HG02623 (cell line): Measurements from ENCODE around the gene GUK1.

Experiments used
- ATAC-seq: cut with Tn5 transposase; IDR thresholded peaks from one replicate; pipeline ENCODE4 v1.9.1; 2021; ENCODE audit warnings: moderate library complexity; ENCODE audit not compliant: unreplicated experiment

GUK1 gene

GRCh38 chr1:228149406-228150119, 9.5 kb downstream of the GUK1 start, which contains the start of gene GJC2:
TSS of gene GJC2 (plus strand) at chr1:228149930. CDS start at chr1:228157759, 7,829 bp downstream.
- no peak for ATAC-seq

DNA sequence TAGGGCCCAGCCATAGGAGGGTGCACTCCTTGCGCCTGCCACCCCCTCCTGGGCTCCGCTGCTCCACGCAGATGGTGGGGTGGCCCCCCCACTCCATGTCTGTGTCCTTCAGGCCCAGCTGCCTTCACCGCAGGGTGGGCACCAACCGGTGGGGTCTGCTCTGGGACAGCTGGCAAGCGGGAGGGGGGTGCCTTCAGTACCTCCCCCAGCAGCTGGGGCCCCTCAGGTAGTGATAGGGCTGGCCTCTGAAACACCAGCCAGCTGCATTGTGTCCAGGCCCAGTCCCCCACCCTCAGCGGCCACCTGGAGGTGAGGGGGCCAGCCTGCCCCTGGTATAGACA, 10.0 kb downstream of the GUK1 start:
- ATAC-seq, result no peak

DNA sequence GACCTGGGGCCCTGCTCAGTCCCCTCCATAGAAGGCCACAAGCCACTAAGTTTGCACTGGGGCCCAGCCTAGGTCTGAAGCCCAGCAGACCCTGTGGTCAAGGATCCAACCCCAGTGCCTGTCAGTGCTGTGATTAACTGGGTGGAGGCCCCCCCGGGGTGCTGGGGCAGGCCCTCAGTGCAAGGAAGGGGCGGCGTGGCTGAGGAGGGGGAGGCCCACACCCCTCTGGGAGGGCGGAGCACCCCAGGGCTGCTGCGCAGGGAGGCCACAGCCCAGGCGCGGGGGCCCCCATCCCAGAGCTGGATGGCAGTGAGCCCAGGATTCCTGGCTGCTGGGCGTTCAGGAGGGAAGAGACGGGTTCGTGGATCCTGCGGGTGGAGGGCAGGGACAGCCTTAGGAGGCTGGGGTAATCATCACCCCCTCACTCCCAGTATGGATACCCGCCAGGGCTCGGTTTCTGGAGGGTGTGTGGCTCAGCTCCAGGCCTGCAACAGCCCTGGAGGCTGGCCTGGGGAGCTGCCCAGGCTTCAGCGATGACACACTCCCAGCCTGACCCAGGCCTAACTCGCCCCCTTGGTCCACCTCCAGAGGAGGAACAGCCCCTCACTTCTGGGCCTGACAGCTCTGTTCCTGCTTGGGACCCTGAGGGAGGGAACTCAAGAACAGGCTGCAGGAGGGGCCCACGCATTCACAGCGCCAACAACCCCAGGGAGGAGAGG, 10.5 kb downstream of the GUK1 start:
- ATAC-seq, result no peak

GRCh38 chr1:228151180-228151925, 11.3 kb downstream of the GUK1 start:
- ATAC-seq, result no peak

DNA sequence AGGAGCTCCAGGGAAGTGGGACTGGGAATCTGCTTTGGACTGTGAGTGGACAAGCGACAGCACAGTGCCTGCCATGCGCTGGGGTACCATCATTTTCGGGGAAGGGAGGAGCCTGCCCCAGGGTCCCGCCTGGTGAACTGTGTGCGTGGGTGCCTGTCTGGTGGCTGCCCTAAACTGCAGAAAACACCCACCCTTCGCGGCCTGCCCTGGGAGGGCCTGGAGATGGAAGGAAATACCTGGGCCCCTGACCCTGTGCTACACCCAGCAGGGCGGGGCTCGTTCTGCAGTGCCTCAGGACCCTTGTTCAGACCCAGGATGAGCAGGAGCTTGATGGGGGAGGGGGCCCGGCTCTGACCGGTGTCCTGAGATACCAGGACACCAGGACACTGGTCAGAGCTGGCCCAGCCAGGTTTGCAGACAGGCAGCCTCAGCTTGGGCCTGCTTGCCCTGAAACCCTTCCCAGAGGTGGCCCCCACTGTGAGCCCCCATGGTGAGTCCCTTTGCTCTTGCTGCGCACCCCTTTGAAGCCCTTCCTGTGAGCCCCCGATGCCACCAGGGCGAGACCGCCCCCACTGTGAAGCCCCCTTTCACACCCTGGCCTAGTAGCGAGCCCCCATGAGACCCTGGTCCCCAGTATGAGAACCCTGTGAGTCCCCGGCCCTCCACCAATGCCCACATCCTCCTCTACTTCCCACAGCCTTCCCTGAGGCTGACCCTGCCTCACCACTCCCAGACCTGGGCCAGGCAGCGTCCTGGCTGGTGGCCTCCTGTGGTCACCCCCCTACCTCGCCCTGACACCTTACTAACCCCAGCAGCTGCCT, 12.2 kb downstream of the GUK1 start:
- no peak for ATAC-seq

DNA sequence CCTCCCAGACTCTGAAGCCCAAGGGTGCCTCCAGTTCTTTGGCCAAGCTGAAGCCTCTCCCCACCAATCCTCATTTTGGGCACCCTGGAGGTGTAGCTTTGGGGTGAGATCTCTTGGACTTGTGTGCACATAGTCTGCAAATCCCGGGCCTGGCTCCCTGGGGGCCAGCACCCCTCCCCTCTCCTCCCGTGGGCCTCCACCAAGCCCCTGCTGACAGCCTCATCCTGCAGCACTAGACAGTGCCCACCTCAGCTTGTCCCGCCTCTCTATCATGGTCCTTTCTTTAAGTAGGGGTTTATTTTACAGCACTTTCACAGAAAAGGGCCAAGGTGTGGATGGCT, 12.8 kb downstream of the GUK1 start:
- no peak for ATAC-seq

GRCh38 chr1:228154021-228154669, 14.1 kb downstream of the GUK1 start:
- no peak for ATAC-seq

- ATAC-seq, result no peak
These were observed 14.8 kb downstream of the GUK1 start for GRCh38 chr1:228154670-228155571.

- ATAC-seq, result no peak
These were observed 15.8 kb downstream of the GUK1 start for GRCh38 chr1:228155596-228156514.

- no peak for ATAC-seq
These were observed 16.4 kb downstream of the GUK1 start for GRCh38 chr1:228156515-228156881.

DNA sequence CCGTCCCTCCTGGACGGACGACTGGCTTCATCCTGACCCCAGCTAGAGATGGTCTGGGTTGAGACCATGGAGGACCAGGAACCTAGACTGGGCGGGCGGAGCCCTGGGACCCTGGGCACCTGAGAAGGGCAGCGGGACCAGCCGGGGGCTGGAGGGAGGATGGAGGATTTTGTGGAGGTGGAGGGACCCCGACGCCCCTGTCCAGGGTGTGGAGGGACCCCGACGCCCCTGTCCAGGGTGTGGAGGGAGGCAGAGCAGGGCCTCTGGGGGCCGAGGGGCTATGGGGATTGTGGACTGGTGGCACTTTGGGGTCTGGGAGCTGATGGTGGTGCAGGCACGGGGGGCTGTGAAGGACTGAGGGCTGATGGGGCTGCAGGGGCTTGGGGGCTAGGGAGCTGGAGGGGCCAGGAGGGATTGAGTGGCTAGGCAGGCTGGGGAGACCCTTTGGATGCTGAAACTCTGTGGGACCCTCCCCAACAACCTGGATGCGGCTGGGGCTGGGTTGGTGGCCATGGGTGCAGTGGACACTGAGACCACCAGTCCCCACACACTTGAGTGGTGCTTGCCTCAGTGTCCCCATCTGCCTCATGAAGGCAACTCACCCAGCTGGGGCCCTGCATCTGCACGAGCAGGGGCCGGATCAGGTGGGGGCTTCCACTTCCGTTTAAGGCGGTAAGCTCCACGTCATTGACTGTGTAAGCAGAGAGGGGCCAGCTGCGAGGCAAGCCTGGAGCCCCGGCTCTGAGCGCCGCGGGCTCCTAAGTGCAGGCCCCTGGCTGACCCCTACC, 17.1 kb downstream of the GUK1 start:
- ATAC-seq, result no peak

DNA sequence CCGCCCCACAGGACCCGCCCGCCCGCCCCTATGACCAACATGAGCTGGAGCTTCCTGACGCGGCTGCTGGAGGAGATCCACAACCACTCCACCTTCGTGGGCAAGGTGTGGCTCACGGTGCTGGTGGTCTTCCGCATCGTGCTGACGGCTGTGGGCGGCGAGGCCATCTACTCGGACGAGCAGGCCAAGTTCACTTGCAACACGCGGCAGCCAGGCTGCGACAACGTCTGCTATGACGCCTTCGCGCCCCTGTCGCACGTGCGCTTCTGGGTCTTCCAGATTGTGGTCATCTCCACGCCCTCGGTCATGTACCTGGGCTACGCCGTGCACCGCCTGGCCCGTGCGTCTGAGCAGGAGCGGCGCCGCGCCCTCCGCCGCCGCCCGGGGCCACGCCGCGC, 17.6 kb downstream of the GUK1 start:
- ATAC-seq, result no peak

GRCh38 chr1:228158151-228159007, 18.3 kb downstream of the GUK1 start:
- no peak for ATAC-seq

DNA sequence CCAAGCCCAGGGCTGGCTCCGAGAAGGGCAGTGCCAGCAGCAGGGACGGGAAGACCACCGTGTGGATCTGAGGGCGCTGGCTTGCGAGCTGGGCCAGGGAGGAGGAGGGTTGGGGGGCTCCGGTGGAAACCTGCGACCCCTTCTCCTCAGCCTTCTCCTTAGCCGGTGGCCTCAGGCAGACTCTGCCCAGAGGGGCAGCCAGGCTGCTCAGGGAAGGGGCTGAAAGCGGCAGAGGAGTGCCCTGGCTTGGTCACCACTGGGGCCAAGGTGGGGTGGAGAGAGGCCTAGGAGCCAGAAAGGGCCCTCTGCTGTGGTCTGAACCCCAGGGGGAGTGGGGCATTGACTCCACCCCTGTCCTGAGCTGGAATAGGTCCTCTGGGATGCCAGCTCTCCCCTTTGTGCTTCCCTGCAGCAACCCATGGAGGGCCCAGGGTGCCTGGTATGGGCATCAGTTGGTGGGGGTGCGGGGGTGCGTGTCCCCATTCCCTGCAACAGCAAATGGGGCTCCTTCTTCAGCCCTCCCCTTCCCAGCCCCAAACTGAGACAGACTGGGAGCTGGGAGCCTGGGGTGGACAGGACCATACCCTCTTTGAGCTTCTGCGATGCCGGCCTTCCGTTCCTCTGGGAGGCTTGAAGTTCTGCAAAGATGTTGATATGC, 19.1 kb downstream of the GUK1 start:
- ATAC-seq, result no peak

DNA sequence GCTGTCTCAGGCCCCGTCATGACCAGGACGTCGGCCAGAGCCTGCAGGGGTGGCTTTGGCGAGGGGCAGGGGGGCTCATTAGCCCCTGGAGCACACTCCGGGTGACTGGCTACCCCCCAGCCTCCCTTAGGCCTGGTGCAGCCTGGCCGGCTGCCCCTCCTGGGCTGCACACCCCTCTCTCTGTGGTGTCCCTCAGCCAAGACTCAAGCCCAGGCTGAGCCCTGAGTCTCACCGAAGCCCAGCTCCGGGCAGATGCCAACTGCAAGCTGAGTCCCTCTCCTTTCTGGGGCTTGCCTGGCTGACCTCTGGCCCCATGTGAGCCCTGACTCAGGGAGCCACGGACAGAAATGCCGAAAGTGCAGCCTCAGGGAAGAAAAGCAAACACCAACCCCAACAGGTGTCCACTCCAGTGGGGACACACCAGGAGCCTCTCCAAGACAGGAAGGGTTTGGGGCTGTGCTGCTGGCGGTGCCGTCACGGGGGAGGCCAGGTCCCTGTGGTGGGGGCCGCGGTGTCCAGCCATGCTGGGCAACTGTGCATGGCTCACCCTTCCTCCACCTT, 20.2 kb downstream of the GUK1 start:
- ATAC-seq, result no peak

DNA sequence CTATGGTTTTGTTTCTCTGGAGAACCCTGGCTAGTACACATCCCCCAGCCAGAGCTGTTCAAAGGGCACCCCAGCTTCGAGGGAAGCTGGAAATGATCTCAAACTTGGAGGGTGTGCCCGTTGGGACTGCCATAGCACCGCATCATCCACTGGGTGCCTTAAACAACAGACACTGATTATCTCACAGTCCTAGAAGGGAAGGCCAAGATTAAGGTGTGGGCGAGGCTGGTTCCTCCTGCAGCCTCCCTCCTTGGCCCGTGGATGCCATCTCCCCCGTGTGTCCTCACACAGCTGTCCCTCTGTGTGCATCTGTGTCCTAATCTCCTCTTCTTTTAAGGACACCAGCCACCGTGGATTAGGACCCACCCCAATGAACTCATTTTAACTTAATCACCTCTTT, 21.3 kb downstream of the GUK1 start:
- no peak for ATAC-seq
